NCI-H226 (cell line): ENCODE results near the gene ST3GAL6.

Experiments
- DNase-seq: peaks from one replicate; pipeline ENCODE4 v3.0.0-alpha.2; 2015

Gene ST3GAL6

GRCh38 chr3:98740324-98740723 is 22.8 kb upstream of the ST3GAL6 start:
- no peak for DNase-seq

- DNase-seq = peak; percentile 94
Observed at GRCh38 chr3:98741121-98741716, 21.9 kb upstream of the ST3GAL6 start.

- no peak for DNase-seq
Observed at GRCh38 chr3:98743071-98743470, 20.1 kb upstream of the ST3GAL6 start.

DNA sequence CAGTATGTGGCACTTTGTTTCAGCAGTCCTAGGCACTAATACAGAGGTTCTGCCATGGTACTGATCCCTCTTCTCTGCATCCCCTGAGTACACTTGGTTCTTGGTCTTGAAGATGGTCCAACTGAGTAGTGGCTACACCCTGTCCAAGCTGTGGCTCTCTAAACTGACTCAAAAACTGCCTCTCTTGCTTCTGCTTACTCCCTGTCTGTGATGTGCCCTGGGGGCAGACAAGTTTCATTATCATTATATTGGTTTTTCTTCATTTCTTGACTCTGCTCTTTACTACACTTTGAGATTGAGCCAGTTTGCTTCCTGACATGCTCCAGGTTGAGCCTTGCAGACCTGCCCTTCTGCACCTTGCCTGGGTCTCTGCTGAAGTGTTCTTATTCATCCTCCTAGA is 18.9 kb upstream of the ST3GAL6 start:
- peak; percentile 18 for DNase-seq

DNA sequence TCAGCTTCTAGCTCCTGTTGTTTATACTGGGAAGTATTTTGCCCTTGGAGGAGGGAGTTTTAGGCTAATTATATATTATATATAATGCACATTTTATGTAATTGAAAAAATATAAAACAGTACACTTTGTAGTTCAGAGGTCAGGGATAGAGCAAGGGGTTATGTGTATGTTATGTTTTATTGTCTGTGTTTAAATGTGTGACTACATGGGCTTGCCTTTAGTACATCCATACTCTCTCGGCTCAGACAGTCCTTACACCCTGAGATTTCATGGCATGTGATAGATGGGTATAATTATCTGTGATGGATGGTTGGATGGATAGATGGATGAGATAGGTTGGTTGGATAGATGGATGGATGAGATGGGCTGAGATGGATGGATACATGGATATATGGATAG is 17.4 kb upstream of the ST3GAL6 start:
- no peak for DNase-seq

DNA sequence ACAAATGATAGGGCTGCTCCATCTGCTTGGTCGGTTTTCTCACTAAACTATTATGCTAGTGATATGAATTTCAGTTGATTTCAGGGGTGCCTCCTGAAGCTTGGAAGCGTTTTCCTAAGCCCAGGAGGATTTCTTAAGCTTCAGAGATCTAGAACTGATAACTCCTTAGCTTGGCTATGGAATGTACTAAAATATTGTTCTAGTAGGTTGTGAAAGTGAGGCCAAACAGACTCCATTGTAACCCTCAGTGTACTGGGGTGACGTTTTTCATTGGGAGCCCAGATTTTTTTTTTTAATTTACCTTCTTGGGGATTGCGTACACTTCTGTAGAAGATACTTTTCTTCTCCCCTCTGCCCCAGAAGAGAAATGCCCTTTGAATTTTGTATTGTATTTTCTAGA is 17.0 kb upstream of the ST3GAL6 start:
- DNase-seq = no peak

DNA sequence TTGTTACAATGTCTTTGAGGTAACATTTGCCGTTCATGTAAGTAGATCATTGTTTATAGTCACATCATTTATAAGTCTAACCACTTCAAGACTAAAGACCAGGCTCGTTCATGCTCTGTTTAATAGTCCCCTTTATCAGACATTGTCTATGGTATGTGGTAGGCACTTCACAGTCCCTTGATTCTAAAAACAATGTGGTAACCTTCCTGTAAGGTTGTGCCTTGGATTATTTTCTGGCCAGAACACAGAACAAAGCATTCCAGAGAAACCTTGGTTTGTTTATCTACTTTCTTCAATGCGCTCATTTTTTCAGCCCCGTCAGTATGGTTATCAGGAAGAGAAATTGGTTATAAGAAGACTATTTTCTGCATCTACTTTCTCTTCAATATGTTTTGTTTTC is 16.3 kb upstream of the ST3GAL6 start:
- no peak for DNase-seq

GRCh38 chr3:98750276-98750919 is 12.7 kb upstream of the ST3GAL6 start:
- DNase-seq = peak; percentile 15

GRCh38 chr3:98754483-98754882 is 8.7 kb upstream of the ST3GAL6 start:
- no peak for DNase-seq

DNA sequence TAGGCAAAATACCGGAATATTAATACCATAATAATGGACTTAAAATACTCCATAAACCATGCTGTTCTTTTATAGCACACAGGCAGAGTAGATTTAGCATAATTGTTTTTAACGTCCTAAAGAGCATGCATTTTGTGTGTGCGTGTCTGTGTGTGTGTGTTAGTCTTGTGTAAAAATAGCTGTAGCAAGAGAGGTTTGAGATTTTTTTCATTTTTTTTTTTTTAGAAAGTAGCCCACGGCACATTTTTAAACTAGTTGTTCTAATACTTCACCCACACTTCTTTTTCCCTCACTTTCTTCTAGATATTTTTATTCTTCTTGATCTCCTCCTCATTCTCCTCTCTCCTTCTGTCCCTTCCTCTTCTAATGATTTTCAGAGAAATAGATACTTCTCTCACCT is 7.5 kb upstream of the ST3GAL6 start:
- no peak for DNase-seq

DNA sequence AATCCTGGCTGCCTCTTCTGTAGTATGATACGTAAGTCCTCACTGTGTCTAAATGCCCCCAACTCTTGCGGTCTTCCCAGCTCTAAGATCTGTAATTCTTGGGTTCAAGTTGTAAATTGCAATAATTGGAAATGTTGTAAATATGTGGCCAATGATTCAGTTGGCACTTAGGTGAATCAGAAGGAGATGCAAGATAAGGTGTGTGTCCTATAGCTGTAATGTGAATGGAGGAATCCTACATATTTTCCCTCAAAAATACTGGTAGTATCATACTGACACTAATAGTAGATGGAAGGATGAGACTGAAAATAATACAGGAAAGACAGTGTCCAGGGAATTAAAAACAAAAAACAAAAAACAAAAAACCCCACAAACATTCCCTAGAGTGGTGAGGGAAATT is 3.5 kb upstream of the ST3GAL6 start:
- DNase-seq = no peak

- DNase-seq = no peak
Observed at GRCh38 chr3:98761643-98762229, 1.4 kb upstream of the ST3GAL6 start.

- DNase-seq = no peak
Observed at GRCh38 chr3:98763819-98764418, 779 bp downstream of the ST3GAL6 start.

GRCh38 chr3:98764472-98764884 is 1.3 kb downstream of the ST3GAL6 start:
- DNase-seq = no peak

DNA sequence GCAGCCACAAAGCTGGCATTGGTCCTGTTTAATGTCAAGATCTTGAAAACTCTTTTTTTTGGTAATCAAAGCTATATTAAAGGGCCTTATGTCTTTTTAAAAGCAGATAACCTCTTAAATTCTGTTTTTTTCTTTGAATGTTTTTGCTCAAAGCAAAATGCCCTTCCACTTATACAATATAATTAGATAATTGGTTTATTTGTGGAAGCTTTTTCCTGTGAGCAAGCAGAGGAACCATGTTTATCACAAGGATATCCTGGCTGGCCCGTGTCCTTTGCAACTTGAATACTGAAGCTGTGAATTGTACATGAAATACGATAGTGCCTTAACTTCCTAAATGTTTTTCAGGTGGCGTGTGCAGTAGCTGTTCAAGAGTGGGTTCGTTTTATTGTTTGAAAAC is 2.6 kb downstream of the ST3GAL6 start:
- DNase-seq = no peak

GRCh38 chr3:98766924-98767323 is 3.8 kb downstream of the ST3GAL6 start:
- no peak for DNase-seq

DNA sequence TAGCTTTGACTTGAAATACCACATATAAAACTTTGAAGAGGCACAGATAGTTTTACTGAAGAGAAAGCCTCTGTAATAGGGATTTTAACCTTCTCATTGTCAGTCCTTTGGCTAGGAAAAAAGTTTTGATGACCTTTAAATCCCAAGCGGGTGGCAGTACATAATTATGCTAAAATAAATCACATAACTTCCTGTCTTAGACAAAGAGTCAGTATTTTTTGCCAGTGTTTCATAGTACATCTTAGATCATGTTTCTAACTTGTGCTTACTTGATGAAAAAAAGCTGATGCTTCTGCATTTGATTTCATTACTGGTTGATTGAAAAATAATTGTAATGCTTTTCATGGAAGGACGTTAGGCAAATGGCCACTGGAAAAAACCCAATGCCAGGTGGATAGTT is 5.8 kb downstream of the ST3GAL6 start:
- no peak for DNase-seq

- no peak for DNase-seq
Observed at GRCh38 chr3:98769448-98769847, 6.3 kb downstream of the ST3GAL6 start.

GRCh38 chr3:98770261-98771039 is 7.3 kb downstream of the ST3GAL6 start:
- no peak for DNase-seq

DNA sequence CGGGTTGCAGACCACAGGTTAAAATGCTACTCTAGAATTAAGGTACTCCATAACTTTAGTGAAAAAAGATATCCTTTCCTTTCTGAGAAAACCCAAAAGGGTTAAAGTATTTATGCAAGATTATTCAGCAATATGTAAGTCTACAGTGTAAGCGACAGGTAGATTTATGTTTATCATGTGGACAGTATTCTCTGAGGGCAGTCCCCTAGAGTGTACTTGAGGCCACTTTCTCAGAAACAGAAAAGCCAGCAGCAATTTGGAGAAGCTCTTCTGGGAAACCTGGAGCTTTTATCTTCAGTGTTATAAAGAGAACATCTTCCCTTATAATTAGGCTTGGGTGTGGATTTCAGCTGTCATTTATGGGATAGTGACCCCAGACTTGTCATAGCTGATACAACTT is 8.9 kb downstream of the ST3GAL6 start:
- DNase-seq = no peak

DNA sequence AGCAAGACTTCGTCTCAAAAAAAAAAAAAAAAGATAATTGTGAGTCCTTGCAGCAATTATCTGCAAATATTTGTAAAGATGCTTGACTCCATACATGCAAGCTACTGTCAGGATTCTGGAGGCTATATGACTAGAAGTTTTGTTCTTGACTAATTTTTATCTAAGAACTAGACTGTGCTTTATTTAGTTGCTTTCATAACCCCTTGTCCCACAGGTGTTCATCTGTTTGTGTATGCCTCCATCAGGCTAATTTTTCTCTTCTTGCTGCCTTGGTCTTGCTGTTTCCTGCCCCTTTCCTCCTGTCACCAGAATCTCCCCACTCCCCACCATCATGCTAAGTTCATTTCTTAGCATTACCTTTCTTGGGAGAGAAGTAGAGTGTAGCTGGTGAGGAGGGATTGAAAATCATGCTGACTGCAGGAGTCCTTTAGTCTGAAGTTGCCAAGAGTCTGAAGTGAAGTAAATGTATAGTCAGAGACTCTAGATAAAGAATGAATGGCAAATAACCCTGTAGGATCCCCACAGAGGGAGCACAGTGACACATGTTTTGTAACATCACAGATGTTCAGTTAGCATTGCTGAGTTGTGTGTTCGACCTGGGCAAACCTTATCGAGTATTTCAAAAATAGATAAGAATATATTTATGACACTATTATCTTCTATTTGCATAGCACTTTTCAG is 12.5 kb downstream of the ST3GAL6 start:
- no peak for DNase-seq

DNA sequence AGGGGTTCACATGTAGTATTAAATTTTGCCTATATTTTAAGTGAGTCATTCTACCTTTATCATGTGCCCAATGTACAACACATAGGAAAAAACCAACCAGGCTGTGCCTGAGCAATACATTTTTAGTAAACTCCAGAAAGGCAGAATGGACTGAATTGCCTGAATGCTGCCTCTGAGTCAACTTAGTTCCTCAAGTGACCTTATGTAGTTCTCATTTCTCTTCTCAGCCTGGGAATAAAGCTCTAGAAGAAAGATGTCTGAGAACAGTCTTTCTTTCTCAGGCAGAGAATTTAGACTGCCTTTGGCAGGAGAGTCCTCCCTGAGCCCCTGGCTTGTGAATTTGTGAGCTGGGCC is 13.0 kb downstream of the ST3GAL6 start:
- DNase-seq = no peak

GRCh38 chr3:98777286-98777685 is 14.1 kb downstream of the ST3GAL6 start:
- no peak for DNase-seq
